Measurements from ENCODE around the gene RASGRP4.

The RASGRP4 gene

GRCh38 chr19:38444026-38444425 lies 18.0 kb upstream of the RASGRP4 start:
- TF ChIP-seq SNAI2 (CRISPR knock-in tag; IDR thresholded peaks at IDR 0.05) (no peak), PATZ1 (CRISPR knock-in tag; IDR thresholded peaks at IDR 0.05; ENCODE audit: borderline replicate concordance) (no peak), RARB (CRISPR knock-in tag; IDR thresholded peaks at IDR 0.05) (no peak), ZFP3 (CRISPR knock-in tag; IDR thresholded peaks at IDR 0.05) (no peak), TCF4 (CRISPR knock-in tag; IDR thresholded peaks at IDR 0.05; ENCODE audit: borderline replicate concordance) (no peak), CSDC2 (CRISPR knock-in tag; IDR thresholded peaks at IDR 0.05) (no peak), TSHZ2 (CRISPR knock-in tag; IDR thresholded peaks at IDR 0.05) (no peak), POU6F1 (CRISPR knock-in tag; IDR thresholded peaks at IDR 0.05; ENCODE audit: borderline replicate concordance, low read depth) (no peak), ARNTL (CRISPR knock-in tag; IDR thresholded peaks at IDR 0.05; ENCODE audit: borderline replicate concordance, low read depth) (no peak), CSRNP3 (CRISPR knock-in tag; IDR thresholded peaks at IDR 0.05) (no peak), ISL1 (CRISPR knock-in tag; IDR thresholded peaks at IDR 0.05) (no peak), ZNF565 (CRISPR knock-in tag; conservative IDR thresholded peaks at IDR 0.05; ENCODE audit: low read depth) (no peak), PPARA (CRISPR knock-in tag; IDR thresholded peaks at IDR 0.05; ENCODE audit: borderline replicate concordance) (no peak), GLIS3 (CRISPR knock-in tag; IDR thresholded peaks at IDR 0.05) (no peak)
- no peak for ATAC-seq

- ATAC-seq = no peak
- no peak for TF ChIP-seq ZC3H10 (CRISPR knock-in tag; IDR thresholded peaks at IDR 0.05)
Observed at GRCh38 chr19:38443458-38443999, 17.5 kb upstream of the RASGRP4 start.

- ATAC-seq = no peak
- TF ChIP-seq CREB5 (CRISPR knock-in tag; IDR thresholded peaks at IDR 0.05; ENCODE audit: low read depth) = no peak
- no peak for TF ChIP-seq POU6F1 (CRISPR knock-in tag; IDR thresholded peaks at IDR 0.05; ENCODE audit: borderline replicate concordance, low read depth)
- TF ChIP-seq ZNF70 (CRISPR knock-in tag; IDR thresholded peaks at IDR 0.05) = no peak
- TF ChIP-seq ZNF565 (CRISPR knock-in tag; conservative IDR thresholded peaks at IDR 0.05; ENCODE audit: low read depth) = no peak
- no peak for TF ChIP-seq PPARA (CRISPR knock-in tag; IDR thresholded peaks at IDR 0.05; ENCODE audit: borderline replicate concordance)
- TF ChIP-seq ZFP30 (CRISPR knock-in tag; IDR thresholded peaks at IDR 0.05) = no peak
- TF ChIP-seq BACH2 (CRISPR knock-in tag; IDR thresholded peaks at IDR 0.05; ENCODE audit: borderline replicate concordance) = no peak
- no peak for TF ChIP-seq PATZ1 (CRISPR knock-in tag; IDR thresholded peaks at IDR 0.05; ENCODE audit: borderline replicate concordance)
- TF ChIP-seq RARB (CRISPR knock-in tag; IDR thresholded peaks at IDR 0.05) = no peak
- TF ChIP-seq ZC3H10 (CRISPR knock-in tag; IDR thresholded peaks at IDR 0.05) = no peak
- TF ChIP-seq CSRNP3 (CRISPR knock-in tag; IDR thresholded peaks at IDR 0.05) = no peak
- no peak for TF ChIP-seq TSHZ2 (CRISPR knock-in tag; IDR thresholded peaks at IDR 0.05)
Observed at GRCh38 chr19:38442736-38443135, 16.7 kb upstream of the RASGRP4 start.
